HG02973 (cell line): ENCODE results near the gene PIGU.
"Not testable (repeated sequence)": the region's sequence is repeated elsewhere in the genome, so short reads cannot be mapped to it uniquely, and the experiment has no call there.

Experiments
- ATAC-seq: cut with Tn5 transposase; IDR thresholded peaks from one replicate; pipeline ENCODE4 v1.9.1; 2021; ENCODE audit warnings: moderate library complexity; ENCODE audit not compliant: unreplicated experiment

The PIGU gene

GRCh38 chr20:34536798-34537394, 140.0 kb downstream of the PIGU start:
- no peak for ATAC-seq

GRCh38 chr20:34535857-34536256, 141.0 kb downstream of the PIGU start:
- ATAC-seq, result no peak

DNA sequence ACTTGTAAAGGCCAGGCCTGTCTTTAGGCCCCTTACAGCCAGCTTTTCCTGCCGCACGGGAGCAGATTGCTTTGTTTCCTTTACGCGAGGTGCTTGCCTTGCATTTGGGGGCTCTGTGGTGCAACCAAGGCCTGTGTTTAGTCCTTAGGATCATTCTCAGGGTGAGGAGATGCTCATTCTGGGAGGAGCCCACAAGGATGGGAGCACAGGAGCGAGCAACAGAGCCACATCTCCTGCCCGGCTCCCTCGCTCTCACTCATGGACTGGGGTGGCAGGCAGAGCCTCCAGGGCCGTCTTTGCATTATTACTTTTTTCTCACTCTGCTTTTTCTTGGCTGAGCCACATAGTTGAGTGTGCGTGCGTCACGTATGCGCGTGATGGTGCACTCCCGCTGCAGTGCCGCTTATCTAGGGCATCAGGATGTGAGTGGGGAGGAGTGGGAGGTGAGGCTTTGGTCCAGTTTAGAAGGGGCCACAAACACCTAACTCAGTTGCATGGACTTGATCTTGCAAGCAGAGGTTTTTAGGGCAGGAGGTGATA, 141.5 kb downstream of the PIGU start:
- ATAC-seq, result no peak

DNA sequence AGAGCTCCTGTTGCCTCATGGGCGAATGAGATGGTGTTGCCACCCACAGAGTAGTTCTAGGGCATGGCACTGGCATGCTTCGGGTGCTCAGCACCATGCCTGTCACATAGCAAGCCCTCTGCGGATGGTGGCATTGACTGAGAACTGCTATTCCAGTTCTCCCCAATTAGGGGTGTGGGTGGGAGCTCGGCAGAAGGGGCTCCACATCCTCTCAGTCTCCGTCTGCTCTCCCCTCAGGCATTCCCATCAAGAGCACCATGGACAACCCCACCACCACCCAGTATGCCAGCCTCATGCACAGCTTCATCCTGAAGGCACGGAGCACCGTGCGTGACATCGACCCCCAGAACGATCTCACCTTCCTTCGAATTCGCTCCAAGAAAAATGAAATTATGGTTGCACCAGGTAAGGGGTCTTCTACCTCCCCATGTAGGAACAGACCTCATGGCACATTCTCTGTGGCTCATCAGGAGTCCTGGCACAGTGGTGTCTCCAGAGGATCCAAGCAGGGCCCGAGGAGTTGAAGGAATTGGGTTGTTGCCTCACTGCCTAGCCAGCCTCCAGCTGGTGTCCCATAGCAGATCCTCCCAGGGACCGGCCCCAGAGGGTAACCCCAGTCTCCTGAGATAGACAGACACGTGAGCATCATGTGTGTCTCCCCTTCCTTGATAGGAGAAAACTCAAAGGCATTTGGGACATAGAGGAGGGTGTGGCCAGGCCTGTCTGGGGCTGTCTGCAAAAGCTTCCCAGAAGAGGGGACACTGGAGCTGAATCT, 142.3 kb downstream of the PIGU start:
- ATAC-seq, result no peak

GRCh38 chr20:34532756-34533155, 144.1 kb downstream of the PIGU start:
- ATAC-seq, result no peak

DNA sequence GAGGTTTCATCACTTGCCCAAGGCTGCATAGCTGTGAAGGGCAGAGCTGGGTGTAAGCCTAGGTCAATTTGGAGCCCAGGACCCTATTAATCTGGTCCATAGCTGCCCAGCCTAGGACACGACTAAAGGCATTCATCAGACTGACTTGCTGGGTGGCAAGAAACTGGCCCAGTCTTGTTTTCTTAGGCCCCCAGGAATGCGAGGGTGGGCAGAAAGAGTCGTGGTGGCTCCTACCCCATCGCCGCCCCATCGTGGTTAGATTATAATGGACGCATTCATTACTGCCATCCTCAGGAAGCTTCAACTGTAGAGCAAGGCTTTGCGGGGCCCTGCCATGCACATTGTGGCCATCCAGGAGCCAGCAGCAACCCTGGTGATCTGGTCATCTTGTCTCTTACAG, 144.6 kb downstream of the PIGU start:
- no peak for ATAC-seq

DNA sequence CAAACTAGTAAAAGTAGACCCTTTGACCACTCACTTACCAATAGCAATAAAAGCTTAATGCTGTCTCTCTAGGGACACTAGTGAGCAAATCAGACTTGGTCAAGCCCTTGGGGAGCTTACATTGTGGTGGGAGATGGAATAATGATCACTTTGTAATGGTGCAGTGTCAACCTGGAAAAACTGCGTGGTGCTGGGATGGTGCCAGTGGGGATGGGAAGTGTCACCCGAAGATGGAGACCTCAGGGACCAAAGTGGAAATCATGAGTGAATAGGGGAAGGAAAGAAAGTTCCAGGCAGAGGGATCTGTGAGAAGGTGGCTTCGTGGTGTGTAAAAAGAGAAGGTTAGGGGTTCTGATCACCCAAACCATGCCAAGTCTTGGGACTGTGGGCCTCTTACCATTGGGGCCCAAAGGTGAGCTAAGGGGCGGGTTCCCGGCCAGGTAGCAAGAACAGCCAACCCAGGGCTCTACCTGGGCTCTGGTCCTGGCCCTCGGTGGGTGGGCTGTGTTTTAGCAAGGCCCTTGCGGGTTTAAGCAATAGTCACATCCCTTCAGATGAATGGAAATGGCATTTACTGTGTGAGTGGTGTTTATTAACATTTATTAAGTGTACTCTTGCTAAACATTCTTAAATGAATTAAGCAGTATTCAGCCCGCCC, 145.2 kb downstream of the PIGU start:
- ATAC-seq, result no peak

- no peak for ATAC-seq
These were observed 146.6 kb downstream of the PIGU start for GRCh38 chr20:34530342-34530741.

DNA sequence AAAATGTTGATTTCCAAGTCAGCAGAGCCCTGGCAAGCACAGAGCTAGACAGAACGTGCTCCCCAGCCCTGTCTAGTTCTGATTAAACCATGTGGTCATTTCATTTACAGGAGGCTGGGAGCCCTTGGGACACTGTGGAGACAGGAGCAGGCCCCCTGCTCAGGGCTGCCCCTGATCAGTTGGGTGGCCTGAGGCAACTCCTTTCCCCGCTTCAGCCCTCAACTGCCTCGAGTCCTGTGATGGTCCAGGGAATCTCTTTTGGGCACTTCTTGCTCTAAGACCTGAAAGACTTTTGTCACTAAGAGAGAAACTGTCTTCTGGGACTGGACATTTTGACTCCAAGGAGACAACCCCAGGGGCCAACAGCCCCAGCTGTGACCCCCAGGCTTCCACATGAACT, 147.2 kb downstream of the PIGU start:
- ATAC-seq, result no peak

GRCh38 chr20:34528921-34529297, 148.0 kb downstream of the PIGU start:
- no peak for ATAC-seq

GRCh38 chr20:34527016-34527415, 149.9 kb downstream of the PIGU start:
- ATAC-seq, result no peak

DNA sequence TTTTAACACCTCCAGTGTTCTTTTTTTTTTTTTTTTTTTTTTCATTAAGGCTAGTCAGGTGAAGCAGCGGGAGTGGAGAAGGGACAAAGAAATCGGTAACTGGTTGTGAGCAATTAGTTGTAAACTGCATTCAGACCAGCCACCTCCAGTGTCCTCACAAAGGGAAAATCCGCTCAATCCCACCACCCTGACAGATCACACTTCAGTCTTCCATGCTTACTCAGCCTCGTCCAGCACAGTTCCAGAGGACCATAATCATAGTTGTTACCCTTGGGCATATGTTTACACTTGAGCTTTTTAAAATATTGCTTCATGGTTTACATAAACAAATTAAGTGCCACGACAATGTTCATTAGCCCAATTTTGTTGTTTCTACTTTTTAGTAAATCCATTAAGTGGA, 150.4 kb downstream of the PIGU start:
- ATAC-seq, result no peak

GRCh38 chr20:34525709-34526416, 151.0 kb downstream of the PIGU start:
- ATAC-seq, result no peak

DNA sequence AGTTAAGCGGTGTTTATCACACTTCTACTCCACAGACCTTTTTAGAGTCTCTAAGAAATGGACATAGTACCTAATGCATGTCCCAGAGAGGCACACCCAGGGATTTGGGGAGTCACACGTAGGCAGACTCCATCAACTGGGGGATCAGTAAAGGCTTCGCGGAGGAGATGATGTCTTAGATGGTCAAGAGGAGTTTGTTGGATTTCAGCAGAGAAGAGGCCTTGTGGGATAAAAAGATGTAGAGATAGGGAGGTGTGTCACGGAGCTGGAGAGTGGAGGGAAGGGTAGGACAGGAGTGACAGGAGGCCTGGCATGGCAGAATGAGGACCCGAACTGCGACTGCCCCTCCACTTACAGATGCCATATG, 151.6 kb downstream of the PIGU start:
- no peak for ATAC-seq

DNA sequence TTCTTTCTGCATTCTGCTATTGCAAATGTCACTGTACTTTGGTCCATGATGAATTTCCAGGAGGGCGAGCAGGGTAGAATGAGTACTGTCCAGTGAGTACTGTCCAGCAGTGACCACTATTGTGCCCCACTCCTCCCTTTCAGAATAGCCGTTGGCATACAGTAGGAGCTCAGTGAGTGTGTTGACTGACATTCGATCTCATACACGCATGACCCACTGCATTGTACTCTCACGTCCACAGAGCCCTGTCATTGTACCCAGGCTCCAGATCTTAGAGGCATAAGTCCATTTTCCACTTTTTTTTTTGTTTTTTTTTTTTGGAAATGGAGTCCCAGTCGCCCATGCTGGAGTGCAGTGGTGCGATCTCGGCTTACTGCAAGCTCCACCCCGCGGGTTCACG, 152.5 kb downstream of the PIGU start:
- ATAC-seq, result no peak

- no peak for ATAC-seq
These were observed 153.7 kb downstream of the PIGU start for GRCh38 chr20:34522969-34523871.

- ATAC-seq, result not testable (repeated sequence)
These were observed 157.1 kb downstream of the PIGU start for GRCh38 chr20:34519841-34520240.

- not testable (repeated sequence) for ATAC-seq
These were observed 158.0 kb downstream of the PIGU start for GRCh38 chr20:34518863-34519262.

DNA sequence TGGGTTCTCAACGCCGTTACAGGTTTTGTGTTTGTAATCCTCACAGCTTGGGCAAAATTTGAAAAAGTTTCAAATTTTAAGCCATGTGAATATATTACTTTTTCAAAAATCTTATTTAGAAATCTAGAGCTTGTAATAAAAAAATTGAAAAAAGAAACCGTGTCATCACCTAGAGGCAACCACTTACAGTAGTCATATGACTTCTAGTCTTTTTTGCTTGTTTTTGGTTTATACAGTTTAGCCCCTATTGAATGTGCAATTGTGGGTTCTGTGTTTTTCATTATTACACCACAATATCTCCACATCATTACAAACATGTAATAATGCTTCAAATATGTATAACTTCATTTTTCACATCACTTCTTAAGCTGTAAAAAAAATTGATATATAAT, 159.8 kb downstream of the PIGU start:
- no peak for ATAC-seq
